ENCODE measurements around the gene AKAP13. TPM values are rescaled to one million over a fixed set of nuclear protein-coding genes. Genes with fewer than 3 reads are reported as not detected.
"Not testable (repeated sequence)": the region's sequence is repeated elsewhere in the genome, so short reads cannot be mapped to it uniquely, and the experiment has no call there.

Gene AKAP13
- total RNA-seq, 1 donor from 2014 or later, result 443 TPM

- no peak for TF ChIP-seq CTCF (IDR thresholded peaks at IDR 0.05)
- Histone ChIP-seq H3K4me3 (no peak overlapping the region), H3K36me3 (no peaks in the 10 kb centered on the region), H3K27ac (peak overlapping the region; percentile 8), H3K9me3 (no peaks in the 10 kb centered on the region), H3K4me1 (peaks cover 63% of the 10 kb centered on the region), H3K27me3 (ENCODE audit: low read depth) (no peaks in the 10 kb centered on the region)
- ATAC-seq, result peak; percentile 79 to 85
- DNase-seq, result no peak
- intact Hi-C loops (cut with DNase I), result no loop called here
Measured at GRCh38 chr15:85482894-85483293, 102.5 kb downstream of the AKAP13 start.

- H3K27me3 ChIP-seq (ENCODE audit: low read depth); H3K9me3 ChIP-seq; DNase-seq; H3K4me3 ChIP-seq; intact Hi-C loops (cut with DNase I); H3K36me3 ChIP-seq; ATAC-seq; H3K27ac ChIP-seq: not testable (repeated sequence)
- peaks cover 63% of the 10 kb centered on the region for H3K4me1 ChIP-seq
Measured at GRCh38 chr15:85483955-85484354, 103.6 kb downstream of the AKAP13 start.

- H3K27ac ChIP-seq; intact Hi-C loops (cut with DNase I); ATAC-seq; H3K27me3 ChIP-seq (ENCODE audit: low read depth); DNase-seq; H3K9me3 ChIP-seq; H3K36me3 ChIP-seq; H3K4me3 ChIP-seq: not testable (repeated sequence)
- peaks cover 61% of the 10 kb centered on the region for H3K4me1 ChIP-seq
Measured at GRCh38 chr15:85484923-85485322, 104.5 kb downstream of the AKAP13 start.

GRCh38 chr15:85485956-85486567, 105.7 kb downstream of the AKAP13 start:
- DNase-seq, result no peak
- peaks cover 60% of the 10 kb centered on the region for H3K4me1 ChIP-seq

GRCh38 chr15:85487796-85488195, 107.4 kb downstream of the AKAP13 start:
- DNase-seq, H3K27ac ChIP-seq: not testable (repeated sequence)
- H3K4me1 ChIP-seq, result peaks cover 53% of the 10 kb centered on the region

More at GRCh38 chr15:85485956-85486567, 105.7 kb downstream of the AKAP13 start:
- intact Hi-C loops (cut with DNase I), result no loop called here
- no peaks in the 10 kb centered on the region for H3K27me3 ChIP-seq (ENCODE audit: low read depth)
- no peak overlapping the region for H3K4me3 ChIP-seq
- H3K36me3 ChIP-seq, result no peaks in the 10 kb centered on the region
- no peak overlapping the region for H3K27ac ChIP-seq
- ATAC-seq, result peak; percentile 83 to 86
- no peaks in the 10 kb centered on the region for H3K9me3 ChIP-seq
- TF ChIP-seq CTCF (IDR thresholded peaks at IDR 0.05), result peak; percentile 89

GRCh38 chr15:85488997-85489396, 108.6 kb downstream of the AKAP13 start:
- no peak for TF ChIP-seq CTCF (IDR thresholded peaks at IDR 0.05)
- Histone ChIP-seq H3K27ac (no peak overlapping the region), H3K36me3 (no peaks in the 10 kb centered on the region), H3K4me3 (no peak overlapping the region), H3K27me3 (ENCODE audit: low read depth) (no peaks in the 10 kb centered on the region), H3K9me3 (no peaks in the 10 kb centered on the region), H3K4me1 (peaks cover 57% of the 10 kb centered on the region)
- DNase-seq, result no peak
- no peak for ATAC-seq
- intact Hi-C loops (cut with DNase I), result no loop called here

More at GRCh38 chr15:85487796-85488195, 107.4 kb downstream of the AKAP13 start:
- H3K27me3 ChIP-seq (ENCODE audit: low read depth); H3K4me3 ChIP-seq; H3K9me3 ChIP-seq; H3K36me3 ChIP-seq; intact Hi-C loops (cut with DNase I): not testable (repeated sequence)
- ATAC-seq, result peak in 1 of 2 donors; percentile 9

GRCh38 chr15:85489773-85490493, 109.5 kb downstream of the AKAP13 start:
- Histone ChIP-seq H3K27me3 (ENCODE audit: low read depth) (no peaks in the 10 kb centered on the region), H3K9me3 (no peaks in the 10 kb centered on the region), H3K27ac (no peak overlapping the region), H3K4me1 (peaks cover 66% of the 10 kb centered on the region), H3K4me3 (no peak overlapping the region), H3K36me3 (no peaks in the 10 kb centered on the region)
- intact Hi-C loops (cut with DNase I), result no loop called here
- DNase-seq, result no peak
- no peak for ATAC-seq
- no peak for TF ChIP-seq CTCF (IDR thresholded peaks at IDR 0.05)
